Osteocyte (in vitro differentiated cells): ENCODE data around the gene BBS4. TPM values are rescaled to one million over a fixed set of nuclear protein-coding genes. Genes with fewer than 3 reads are reported as not detected.
A peak's percentile ranks its signal among the peaks of the same experiment; 100 is the strongest.

Source experiments
- DNase-seq: peaks from one replicate; pipeline ENCODE4 v3.0.0; 2021; ENCODE audit warnings: mixed read lengths; ENCODE audit not compliant: unreplicated experiment; ENCODE audit errors: extremely low spot score
- H3K27ac Mint-ChIP-seq: one replicate; pipeline ENCODE4 v1.8.0; 2021; ENCODE audit warnings: mild to moderate bottlenecking, mixed read lengths; ENCODE audit not compliant: unreplicated experiment
- H3K27me3 Mint-ChIP-seq: one replicate; pipeline ENCODE4 v1.8.0; 2021; ENCODE audit warnings: mixed read lengths; ENCODE audit not compliant: unreplicated experiment
- H3K36me3 Mint-ChIP-seq: one replicate; pipeline ENCODE4 v1.8.0; 2021; ENCODE audit warnings: mixed read lengths; ENCODE audit not compliant: unreplicated experiment
- H3K4me1 Mint-ChIP-seq: one replicate; pipeline ENCODE4 v1.8.0; 2021; ENCODE audit warnings: mixed read lengths; ENCODE audit not compliant: unreplicated experiment
- H3K4me3 Mint-ChIP-seq: one replicate; pipeline ENCODE4 v1.8.0; 2021; ENCODE audit warnings: mild to moderate bottlenecking, moderate library complexity, mixed read lengths; ENCODE audit not compliant: unreplicated experiment
- H3K9me3 Mint-ChIP-seq: one replicate; pipeline ENCODE4 v1.8.0; 2021; ENCODE audit warnings: mixed read lengths; ENCODE audit not compliant: unreplicated experiment
- CTCF ChIP-seq: fragments of 200-600 bp; sonication (generic); IDR thresholded peaks from 2 replicates; pipeline ENCODE4 v1.5.0; 2021; ENCODE audit warnings: antibody characterized with exemption, mild to moderate bottlenecking, moderate library complexity
- total RNA-seq: library from RNA; stranded (reverse); gene quantifications from 2 replicates; pipeline ENCODE4 v1.2.1, GENCODE V29; 2021

BBS4 gene
- total RNA-seq, 1 donor from 2014 or later, result 24.7 TPM

DNA sequence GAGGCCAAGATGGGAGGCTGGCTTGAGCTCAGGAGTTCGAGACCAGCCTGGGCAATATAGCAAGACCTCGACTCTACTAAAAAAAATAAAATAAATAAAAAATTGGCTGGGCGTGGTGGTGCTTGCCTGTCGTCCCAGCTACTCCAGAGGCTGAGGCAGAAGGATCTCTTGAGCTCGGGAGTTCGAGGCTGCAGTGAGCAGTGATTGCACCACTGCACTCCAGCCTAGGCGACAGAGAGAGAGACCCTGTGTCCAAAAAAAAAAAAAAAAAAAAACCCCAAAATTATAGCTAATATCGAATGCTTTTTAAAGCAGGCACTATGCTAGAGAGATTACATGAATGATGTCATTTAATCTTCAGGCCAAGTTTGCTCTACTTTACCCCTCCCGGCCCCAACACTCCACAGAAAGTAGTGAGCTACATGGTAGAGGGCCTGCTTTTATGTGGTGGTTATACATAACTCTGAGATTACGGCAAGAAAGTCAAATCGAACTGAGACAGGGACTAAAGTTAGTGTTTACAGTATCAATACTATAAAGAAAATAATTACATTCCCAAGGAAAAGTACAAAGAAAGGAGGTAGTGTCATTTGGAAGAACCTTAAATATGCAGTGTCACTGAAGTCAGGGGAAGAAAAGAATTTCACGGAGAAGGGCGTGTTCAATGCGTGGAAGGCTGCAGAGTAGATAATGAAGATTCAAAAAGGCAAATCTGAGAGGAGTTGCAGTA, 96.4 kb downstream of the BBS4 start:
- H3K27ac Mint-ChIP-seq, result peak overlapping the region; percentile 90
- no peak for TF ChIP-seq CTCF
- H3K4me1 Mint-ChIP-seq, result peaks cover 26% of the 10 kb centered on the region
- H3K9me3 Mint-ChIP-seq, result no peaks in the 10 kb centered on the region
- H3K4me3 Mint-ChIP-seq, result peak overlapping the region; percentile 89
- no peaks in the 10 kb centered on the region for H3K27me3 Mint-ChIP-seq
- DNase-seq, result no peak
- H3K36me3 Mint-ChIP-seq, result peaks cover 12% of the 10 kb centered on the region

GRCh38 chr15:72783004-72783639, 97.1 kb downstream of the BBS4 start:
- H3K27me3 Mint-ChIP-seq, result no peaks in the 10 kb centered on the region
- H3K4me3 Mint-ChIP-seq, result peak overlapping the region; percentile 89
- H3K9me3 Mint-ChIP-seq, result no peaks in the 10 kb centered on the region
- DNase-seq, result no peak
- peak; percentile 5 for TF ChIP-seq CTCF
- H3K36me3 Mint-ChIP-seq, result peaks cover 9% of the 10 kb centered on the region
- peaks cover 26% of the 10 kb centered on the region for H3K4me1 Mint-ChIP-seq
- H3K27ac Mint-ChIP-seq, result peak overlapping the region; percentile 99

GRCh38 chr15:72783640-72784455, 97.8 kb downstream of the BBS4 start, which contains the start of gene ADPGK:
TSS of gene ADPGK (minus strand) at chr15:72783758. CDS start at chr15:72783691, 67 bp downstream.
- peaks cover 24% of the 10 kb centered on the region for H3K4me1 Mint-ChIP-seq
- peak within 1 kb of the TSS; percentile 89 for H3K4me3 Mint-ChIP-seq

GRCh38 chr15:72784456-72784876, 98.5 kb downstream of the BBS4 start:
- no peak for TF ChIP-seq CTCF
- no peaks in the 10 kb centered on the region for H3K9me3 Mint-ChIP-seq
- peaks cover 8% of the 10 kb centered on the region for H3K36me3 Mint-ChIP-seq
- peak overlapping the region; percentile 89 for H3K4me3 Mint-ChIP-seq
- no peak for DNase-seq
- peaks cover 7% of the 10 kb centered on the region for H3K27me3 Mint-ChIP-seq
- peak overlapping the region; percentile 99 for H3K27ac Mint-ChIP-seq
- peaks cover 24% of the 10 kb centered on the region for H3K4me1 Mint-ChIP-seq

More at GRCh38 chr15:72783640-72784455, 97.8 kb downstream of the BBS4 start, which contains the start of gene ADPGK:
- peak within 1 kb of the TSS; percentile 99 for H3K27ac Mint-ChIP-seq
- DNase-seq, result peak; percentile 98
- H3K27me3 Mint-ChIP-seq, result peaks cover 6% of the 10 kb centered on the region
- H3K9me3 Mint-ChIP-seq, result no peaks in the 10 kb centered on the region
- TF ChIP-seq CTCF, result peak; percentile 68
- peaks cover 8% of the 10 kb centered on the region for H3K36me3 Mint-ChIP-seq
